IMR-90 (cell line): ENCODE measurements around the gene PPHLN1. TPM values are rescaled to one million over a fixed set of nuclear protein-coding genes. Genes with fewer than 3 reads are reported as not detected.

Experiments
- ATAC-seq: fragments of 200-7000 bp; cut with Tn5 transposase; 2 replicates; pipeline ENCODE4 v1.9.1; 2020; ENCODE audit warnings: low read depth, mild to moderate bottlenecking, moderate library complexity
- BruUV-seq: library from RNA; stranded (reverse); fragments of 400-500 nt; replicated peaks from 2 replicates; lab custom pipeline; 2021; lab: Mats Ljungman, UMichigan
- CTCF ChIA-PET: fragments of 300-600 bp; formaldehyde crosslinking; extraction: SDS; loops from one replicate; lab custom pipeline; 2021; ENCODE audit warnings: antibody characterized with exemption; lab: Yijun Ruan, JAX
- POLR2A ChIA-PET: fragments of 300-600 bp; sonication (Branson Sonifier 250); formaldehyde crosslinking; loops from one replicate; lab custom pipeline; 2022; ENCODE audit warnings: antibody characterized with exemption; ENCODE audit not compliant: unreplicated experiment; lab: Charles Lee
- DNase-seq: peaks from one replicate; pipeline ENCODE4 v3.0.0; 2013
- H2AFZ ChIP-seq: replicated peaks from 2 replicates; pipeline ENCODE3; 2013; ENCODE audit warnings: low read length, mild to moderate bottlenecking; ENCODE audit not compliant: poor library complexity
- H2AK5ac ChIP-seq: 2 replicates; pipeline ENCODE4 v1.6.1; 2013; ENCODE audit warnings: low read depth, low read length, inconsistent platforms
- H2AK9ac ChIP-seq: replicated peaks from 2 replicates; pipeline ENCODE3; 2013; ENCODE audit warnings: mild to moderate bottlenecking, low read depth, low read length, moderate library complexity; ENCODE audit not compliant: poor library complexity
- H2BK120ac ChIP-seq: 2 replicates; pipeline ENCODE4 v1.6.1; 2013; ENCODE audit warnings: low read depth, low read length, inconsistent platforms
- H2BK15ac ChIP-seq: 3 replicates; pipeline ENCODE4 v1.6.1; 2013; ENCODE audit warnings: low read depth, low read length, inconsistent platforms
- H2BK20ac ChIP-seq: 2 replicates; pipeline ENCODE4 v1.6.1; 2013; ENCODE audit warnings: low read depth, mild to moderate bottlenecking, inconsistent platforms, low read length, moderate library complexity
- H2BK5ac ChIP-seq: 2 replicates; pipeline ENCODE4 v1.6.1; 2013; ENCODE audit warnings: mild to moderate bottlenecking, low read depth, low read length, inconsistent platforms; ENCODE audit not compliant: poor library complexity, severe bottlenecking
- H3K14ac ChIP-seq: replicated peaks from 2 replicates; pipeline ENCODE4 v1.6.1; 2013; ENCODE audit warnings: low read depth, low read length, inconsistent platforms
- H3K18ac ChIP-seq: 2 replicates; pipeline ENCODE4 v1.6.1; 2013; ENCODE audit warnings: low read depth, low read length, control low read depth
- H3K23ac ChIP-seq: 2 replicates; pipeline ENCODE4 v1.6.1; 2013; ENCODE audit warnings: low read depth, low read length, inconsistent platforms
- H3K27ac ChIP-seq: 2 replicates; pipeline ENCODE4 v1.5.1; 2013; ENCODE audit warnings: mild to moderate bottlenecking, control low read depth, low read length; ENCODE audit not compliant: insufficient read depth
- H3K27me3 ChIP-seq: 2 replicates; pipeline ENCODE4 v1.6.1; 2013; ENCODE audit warnings: low read length; ENCODE audit not compliant: control insufficient read depth, insufficient read depth
- H3K36me3 ChIP-seq: 2 replicates; pipeline ENCODE4 v1.6.1; 2013; ENCODE audit warnings: low read length, mixed read lengths; ENCODE audit not compliant: control insufficient read depth, insufficient read depth
- H3K4ac ChIP-seq: 2 replicates; pipeline ENCODE4 v1.6.1; 2013; ENCODE audit warnings: low read depth, low read length, inconsistent platforms
- H3K4me1 ChIP-seq: 2 replicates; pipeline ENCODE4 v1.6.1; 2013; ENCODE audit warnings: low read length, mixed read lengths; ENCODE audit not compliant: control insufficient read depth, insufficient read depth
- H3K4me2 ChIP-seq: 2 replicates; pipeline ENCODE4 v1.6.1; 2013; ENCODE audit warnings: low read depth, mild to moderate bottlenecking, control low read depth, low read length, moderate library complexity
- H3K4me3 ChIP-seq: 2 replicates; pipeline ENCODE4 v1.5.1; 2013; ENCODE audit warnings: low read depth, mild to moderate bottlenecking, control low read depth, low read length, moderate library complexity; ENCODE audit not compliant: insufficient read depth
- H3K56ac ChIP-seq: 2 replicates; pipeline ENCODE4 v1.6.1; 2013; ENCODE audit warnings: low read length, inconsistent platforms; ENCODE audit not compliant: insufficient read depth; ENCODE audit errors: extremely low read depth
- H3K79me1 ChIP-seq, 2 experiments: 2 replicates each; pipeline ENCODE4 v1.6.1; 2013; ENCODE audit warnings: low read length in 2 of 2, inconsistent platforms in 1 of 2, low read depth in 1 of 2
- H3K9ac ChIP-seq: 2 replicates; pipeline ENCODE4 v1.6.1; 2013; ENCODE audit warnings: low read depth, low read length, control low read depth
- H3K9me1 ChIP-seq: 2 replicates; pipeline ENCODE4 v1.6.1; 2013; ENCODE audit warnings: low read length, inconsistent platforms; ENCODE audit not compliant: insufficient read depth
- H3K9me3 ChIP-seq: 2 replicates; pipeline ENCODE4 v1.6.1; 2013; ENCODE audit warnings: low read length; ENCODE audit not compliant: control insufficient read depth, insufficient read depth
- H4K20me1 ChIP-seq: 2 replicates; pipeline ENCODE4 v1.6.1; 2013; ENCODE audit warnings: low read length, inconsistent platforms; ENCODE audit not compliant: insufficient read depth
- H4K5ac ChIP-seq: 2 replicates; pipeline ENCODE4 v1.6.1; 2013; ENCODE audit warnings: mild to moderate bottlenecking, low read depth, low read length, control low read depth
- H4K8ac ChIP-seq, 2 experiments: 2 replicates each; pipeline ENCODE4 v1.6.1; 2013; ENCODE audit warnings: low read depth in 2 of 2, low read length in 2 of 2, control low read depth in 1 of 2, inconsistent platforms in 1 of 2
- H4K91ac ChIP-seq: 2 replicates; pipeline ENCODE4 v1.6.1; 2013; ENCODE audit warnings: low read depth, low read length, inconsistent platforms; ENCODE audit not compliant: insufficient read depth
- BHLHE40 ChIP-seq: fragments of 150-350 bp; IDR thresholded peaks from 2 replicates; pipeline ENCODE4 v1.6.1; 2016; ENCODE audit warnings: mild to moderate bottlenecking, low read depth, low read length
- CEBPB ChIP-seq: IDR thresholded peaks from 2 replicates; pipeline ENCODE4 v1.6.1; 2012; ENCODE audit warnings: low read depth, low read length, improper control_type of control experiment
- CHD1 ChIP-seq: IDR thresholded peaks from 2 replicates; pipeline ENCODE4 v1.6.1; 2012; ENCODE audit warnings: low read depth, low read length, improper control_type of control experiment
- CTCF ChIP-seq: conservative IDR thresholded peaks from 2 replicates; pipeline ENCODE4 v1.5.1; 2012; ENCODE audit warnings: mild to moderate bottlenecking, low read depth, low read length, improper control_type of control experiment
- ELK1 ChIP-seq: fragments of 150-350 bp; IDR thresholded peaks from 2 replicates; pipeline ENCODE4 v1.6.1; 2016; ENCODE audit warnings: low read depth, mild to moderate bottlenecking, low read length, moderate library complexity, borderline replicate concordance
- FOS ChIP-seq: fragments of 150-350 bp; IDR thresholded peaks from 2 replicates; pipeline ENCODE4 v1.6.1; 2016; ENCODE audit warnings: low read depth, low read length
- MAFK ChIP-seq: IDR thresholded peaks from 2 replicates; pipeline ENCODE4 v1.6.1; 2012; ENCODE audit warnings: low read depth, low read length, improper control_type of control experiment
- MAZ ChIP-seq: IDR thresholded peaks from 2 replicates; pipeline ENCODE4 v1.6.1; 2012; ENCODE audit warnings: low read depth, mild to moderate bottlenecking, low read length, improper control_type of control experiment, moderate library complexity, borderline replicate concordance
- MXI1 ChIP-seq: IDR thresholded peaks from 2 replicates; pipeline ENCODE4 v1.6.1; 2012; ENCODE audit warnings: low read depth, mild to moderate bottlenecking, low read length, moderate library complexity, borderline replicate concordance
- NFE2L2 ChIP-seq: fragments of 150-350 bp; IDR thresholded peaks from 2 replicates; pipeline ENCODE4 v1.6.1; 2016; ENCODE audit warnings: low read depth, mild to moderate bottlenecking, low read length
- POLR2A ChIP-seq: IDR thresholded peaks from 2 replicates; pipeline ENCODE4 v1.6.1; 2012; ENCODE audit warnings: mild to moderate bottlenecking, low read depth, low read length
- RAD21 ChIP-seq: IDR thresholded peaks from 2 replicates; pipeline ENCODE4 v1.6.1; 2012; ENCODE audit warnings: low read length, improper control_type of control experiment
- RCOR1 ChIP-seq: IDR thresholded peaks from 2 replicates; pipeline ENCODE4 v1.6.1; 2012; ENCODE audit warnings: mild to moderate bottlenecking, low read length, improper control_type of control experiment; ENCODE audit not compliant: insufficient replicate concordance
- RFX5 ChIP-seq: IDR thresholded peaks from 2 replicates; pipeline ENCODE4 v1.8.0; 2012; ENCODE audit warnings: low read depth, mild to moderate bottlenecking, low read length, moderate library complexity
- SMC3 ChIP-seq: fragments of 150-350 bp; IDR thresholded peaks from 2 replicates; pipeline ENCODE4 v1.6.1; 2016; ENCODE audit warnings: low read depth, mild to moderate bottlenecking, antibody characterized with exemption, low read length, moderate library complexity
- USF2 ChIP-seq: fragments of 150-350 bp; IDR thresholded peaks from 2 replicates; pipeline ENCODE4 v1.6.1; 2017; ENCODE audit warnings: mild to moderate bottlenecking, antibody characterized with exemption, low read length, low read depth
- WGBS, 2 experiments: methylation state at CpG; one replicate each; pipeline versions ENCODE4 v1.1.5 to v1.1.7; 2013; ENCODE audit warnings: missing lambda C conversion rate in 2 of 2; ENCODE audit not compliant: insufficient read length in 1 of 2; ENCODE audit errors: extremely low coverage in 2 of 2; 5-methylcytosine and 5-hydroxymethylcytosine counted together
- dilution Hi-C: fragments of 300-500 bp; cut with HindIII; formaldehyde crosslinking; loops from one replicate; pipeline ENCODE4 v1.14.3; 2018; ENCODE audit warnings: low sequenced_read_pairs; ENCODE audit not compliant: unreplicated experiment
- in situ Hi-C: fragments of 300-500 bp; cut with MboI; formaldehyde crosslinking; loops from 3 replicates; pipeline ENCODE4 v1.14.3; 2019; ENCODE audit warnings: low sequenced_read_pairs, inconsistent platforms, mixed read lengths
- intact Hi-C: fragments of 100-400 bp; cut with micrococcal nuclease; formaldehyde crosslinking; loops from 2 replicates; pipeline ENCODE4 v1.10.0; 2022
- polyA plus RNA-seq, 3 experiments: library from polyadenylated mRNA; depleted of rRNA; stranded (reverse); fragments of >200 nt; gene quantifications; 2 replicates each; pipeline ENCODE4 v1.2.3, GENCODE V29; 2012; ENCODE audit warnings: low replicate concordance in 1 of 3
- total RNA-seq: library from RNA; depleted of rRNA; stranded (reverse); fragments of >200 nt; gene quantifications from 2 replicates; pipeline ENCODE4 v1.2.3, GENCODE V29; 2012

Gene PPHLN1
- total and polyA plus RNA-seq, 2 of the 4 experiments (the other 2 are of a cell fraction) = 50.7 to 54.3 TPM

- no peak overlapping the region for H2AK5ac ChIP-seq
- no peak overlapping the region for H3K4me2 ChIP-seq
- intact Hi-C loops (no loop called here), dilution Hi-C loops (no loop called here), in situ Hi-C loops (loop anchor here (25.0 kb wide), 1 partner anchor 941 kb away; no protein-coding TSS in a partner anchor)
- no peak overlapping the region for H3K4me3 ChIP-seq
- H3K27ac ChIP-seq = no peak overlapping the region
- DNase-seq (no peak), ATAC-seq (no peak)
- no TSS peak for BruUV-seq
- H3K27me3 ChIP-seq = no peaks in the 10 kb centered on the region
- H4K91ac ChIP-seq = no peak overlapping the region
- H3K56ac ChIP-seq = no peak overlapping the region
- H3K23ac ChIP-seq = no peak overlapping the region
- WGBS, 2 experiments = no CpG with 5 or more reads among the region's 1 CpG
- H4K8ac ChIP-seq = no peak overlapping the region
- H2BK15ac ChIP-seq = no peak overlapping the region
- ChIA-PET CTCF (interaction anchor here (0.6 to 1.0 kb wide), 2 partner anchors 28 to 218 kb away, joined by 3 to 6 read pairs; no protein-coding TSS in a partner anchor), POLR2A (no interaction called here)
- no peaks in the 10 kb centered on the region for H3K4me1 ChIP-seq
- H4K20me1 ChIP-seq = peaks cover 8% of the 10 kb centered on the region; the same call in 1 of the 2 replicates
- peaks cover 14 to 28% of the 10 kb centered on the region in 2 experiments for H3K79me1 ChIP-seq
- H2AK9ac ChIP-seq = no peak overlapping the region
- H3K18ac ChIP-seq = no peak overlapping the region
- H2BK120ac ChIP-seq = no peak overlapping the region
- no peaks in the 10 kb centered on the region; the same call in 1 of the 2 replicates for H3K9me1 ChIP-seq
- no peak overlapping the region for H2AFZ ChIP-seq
- TF ChIP-seq MAFK = no peak
- TF ChIP-seq RFX5 = no peak
- TF ChIP-seq USF2 = no peak
- TF ChIP-seq MAZ = no peak
- no peak for TF ChIP-seq CHD1
- no peak for TF ChIP-seq NFE2L2
- TF ChIP-seq CEBPB = no peak
- no peak for TF ChIP-seq MXI1
- no peak for TF ChIP-seq FOS
- TF ChIP-seq BHLHE40 = no peak
- no peak for TF ChIP-seq CTCF
- TF ChIP-seq RCOR1 = no peak
- TF ChIP-seq ELK1 = no peak
- TF ChIP-seq SMC3 = no peak
- TF ChIP-seq POLR2A = no peak
- no peak for TF ChIP-seq RAD21
- no peak overlapping the region for H2BK20ac ChIP-seq
- no peak overlapping the region for H4K5ac ChIP-seq
- H3K14ac ChIP-seq = no peak overlapping the region
- H2BK5ac ChIP-seq = no peak overlapping the region
- H3K36me3 ChIP-seq = peaks cover 3% of the 10 kb centered on the region; the same call in 1 of the 2 replicates
- no peak overlapping the region for H3K4ac ChIP-seq
- H3K9ac ChIP-seq = no peak overlapping the region
- H3K9me3 ChIP-seq = no peaks in the 10 kb centered on the region
Measured at GRCh38 chr12:42346403-42347002, 20.5 kb downstream of the PPHLN1 start.
